HT-29 (cell line): ENCODE measurements around the gene POLR2L. TPM values are rescaled to one million over a fixed set of nuclear protein-coding genes. Genes with fewer than 3 reads are reported as not detected.

Experiments used
- DNase-seq: peaks from one replicate; pipeline ENCODE4 v3.0.0-alpha.2; 2015; ENCODE audit warnings: low spot score
- small RNA-seq: library from RNA; depleted of rRNA; stranded (forward); fragments of <200 nt; gene quantifications from one replicate; pipeline ENCODE3, GENCODE V24; 2014
- total RNA-seq: library from RNA; depleted of rRNA; stranded (reverse); fragments of >200 nt; shearing (Covaris generic); gene quantifications from 2 replicates; pipeline ENCODE4 v1.2.3, GENCODE V29; 2014; rRNA removed

Gene POLR2L
- total RNA-seq, 1 experiment from 2014 or later, result 1,310 TPM

DNA sequence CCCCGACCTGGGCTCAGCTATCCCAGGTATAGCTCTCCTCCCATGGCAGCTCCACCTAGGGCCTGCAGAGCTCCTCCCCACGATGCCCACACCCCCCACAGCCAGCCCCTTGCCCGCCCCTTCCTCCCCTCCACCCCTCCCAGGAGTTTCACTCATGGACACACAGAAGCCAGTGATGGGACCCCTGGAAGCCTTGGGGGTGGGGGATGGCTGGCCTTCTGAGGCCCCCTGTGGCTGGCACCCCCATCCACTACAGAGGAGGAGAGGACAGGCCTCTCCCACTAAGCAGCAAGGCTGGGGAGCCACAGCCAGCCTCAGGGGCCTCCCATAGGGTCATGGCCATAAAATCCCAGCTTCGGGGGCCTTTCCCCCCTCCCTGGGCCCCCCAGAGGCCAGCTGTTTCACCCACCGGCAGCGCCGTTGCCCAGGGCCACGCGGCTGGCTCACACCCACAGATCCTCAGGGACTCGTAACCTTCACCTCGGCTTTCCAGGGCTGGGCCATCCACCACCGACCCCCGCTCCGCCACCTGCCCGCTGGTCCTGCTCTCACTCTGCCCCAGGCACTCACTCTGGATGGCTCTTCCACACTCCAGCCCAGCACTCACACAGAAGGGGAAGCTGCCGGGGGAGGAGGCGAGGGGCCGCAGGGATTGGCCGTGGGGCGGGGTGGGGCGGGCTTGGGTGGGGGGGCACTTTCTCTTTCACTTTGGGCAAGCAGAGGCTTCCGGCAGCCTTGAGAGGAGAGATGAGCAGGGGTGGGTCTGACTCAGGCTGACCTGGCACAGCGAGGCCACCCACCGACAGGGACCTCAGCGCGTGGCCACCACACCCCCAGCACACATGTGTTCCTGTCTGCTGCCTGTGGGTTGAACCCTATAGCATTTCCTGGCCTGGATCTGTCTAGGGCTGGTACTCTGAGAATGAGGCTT lies 46.4 kb downstream of the POLR2L start:
- peak; percentile 61 for DNase-seq

DNA sequence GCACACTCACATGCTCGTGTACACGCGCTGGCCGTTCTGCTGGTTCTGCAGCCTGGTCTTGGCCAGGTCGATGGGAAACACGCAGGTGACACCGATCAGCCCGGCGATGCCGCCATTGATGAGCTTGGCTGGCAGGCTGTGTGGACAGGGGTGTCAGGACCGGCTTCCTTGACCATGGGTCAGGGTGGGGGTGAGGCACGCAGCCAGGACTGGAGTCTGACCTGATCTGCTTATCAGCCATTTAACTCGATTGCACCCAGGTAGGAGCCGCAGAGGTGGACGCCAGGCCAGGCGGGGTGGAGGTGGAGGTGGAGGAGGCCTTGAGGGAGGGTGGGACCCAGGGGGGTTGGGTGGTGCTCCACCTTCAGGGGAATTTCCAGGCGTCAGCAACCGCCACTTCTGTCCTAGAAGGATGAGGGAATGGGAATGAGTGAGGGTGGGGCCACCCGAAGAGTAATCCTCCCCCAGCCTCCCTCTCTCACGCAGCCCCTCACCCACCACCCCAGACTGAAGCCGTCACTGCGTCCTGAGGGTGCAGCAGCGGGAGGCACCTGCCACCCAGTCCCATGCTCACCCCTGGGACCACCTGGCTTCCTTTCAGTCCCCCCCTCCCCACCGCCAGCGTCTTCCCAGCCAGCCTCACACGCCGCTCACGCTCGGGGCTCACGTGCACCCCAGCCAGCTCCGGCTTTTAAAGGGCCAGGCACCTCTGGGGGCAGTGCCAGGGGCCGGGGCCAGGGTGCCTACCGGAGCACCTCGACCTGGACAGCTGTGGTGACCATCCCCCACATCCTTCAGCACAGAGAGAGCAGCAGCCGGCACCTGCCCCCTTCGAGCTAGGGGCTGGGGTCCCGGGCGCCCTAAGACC lies 47.3 kb downstream of the POLR2L start:
- peak; percentile 50 for DNase-seq

GRCh38 chr11:794013-794765 lies 48.1 kb downstream of the POLR2L start:
- DNase-seq, result no peak

- DNase-seq, result no peak
Measured at GRCh38 chr11:793556-793955, 48.8 kb downstream of the POLR2L start.

GRCh38 chr11:792873-793272 lies 49.5 kb downstream of the POLR2L start:
- no peak for DNase-seq

GRCh38 chr11:792535-792821 lies 49.9 kb downstream of the POLR2L start:
- no peak for DNase-seq

DNA sequence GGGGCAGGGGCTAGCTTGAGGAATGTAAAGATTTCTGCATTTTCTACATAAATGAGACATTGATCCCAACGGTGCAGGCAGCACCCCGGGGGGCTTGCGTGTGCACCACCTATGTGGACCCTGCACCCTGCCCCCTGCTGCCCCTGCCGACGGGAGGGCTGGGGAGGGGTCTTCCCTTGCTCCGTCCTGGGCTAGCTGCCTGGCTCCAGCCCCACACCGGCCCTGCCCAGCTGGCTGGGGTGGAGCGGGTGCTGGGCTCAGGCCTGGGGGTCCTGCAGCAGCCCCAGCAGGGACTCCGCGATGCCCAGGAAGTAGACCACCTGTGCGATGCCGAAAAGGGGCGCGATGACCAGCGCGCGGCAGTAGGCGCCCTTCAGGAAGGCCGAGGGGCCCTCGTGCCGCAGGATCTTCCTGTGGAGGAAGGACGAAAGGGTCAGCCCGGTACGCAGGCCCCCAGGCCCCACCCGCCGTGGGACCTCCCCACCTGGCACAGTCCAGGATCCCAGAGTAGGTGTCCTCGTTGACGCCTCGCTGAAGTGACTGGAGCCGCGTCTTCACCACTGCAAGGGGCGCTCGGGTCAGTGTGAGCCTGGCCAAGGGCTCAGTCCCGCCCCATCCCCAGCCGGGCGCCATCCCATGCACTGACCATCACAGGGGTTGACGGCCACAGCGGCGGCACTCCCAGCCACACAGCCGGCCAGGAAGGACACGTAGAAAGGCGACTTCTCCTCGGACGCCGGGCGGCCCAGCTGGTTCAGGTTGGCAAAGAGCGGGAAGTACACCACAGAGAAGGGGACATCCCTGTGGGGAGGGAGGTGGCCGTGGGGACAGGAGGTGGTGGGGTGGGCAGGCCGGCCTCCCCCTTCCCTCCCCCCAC lies 50.4 kb downstream of the POLR2L start:
- no peak for DNase-seq

DNA sequence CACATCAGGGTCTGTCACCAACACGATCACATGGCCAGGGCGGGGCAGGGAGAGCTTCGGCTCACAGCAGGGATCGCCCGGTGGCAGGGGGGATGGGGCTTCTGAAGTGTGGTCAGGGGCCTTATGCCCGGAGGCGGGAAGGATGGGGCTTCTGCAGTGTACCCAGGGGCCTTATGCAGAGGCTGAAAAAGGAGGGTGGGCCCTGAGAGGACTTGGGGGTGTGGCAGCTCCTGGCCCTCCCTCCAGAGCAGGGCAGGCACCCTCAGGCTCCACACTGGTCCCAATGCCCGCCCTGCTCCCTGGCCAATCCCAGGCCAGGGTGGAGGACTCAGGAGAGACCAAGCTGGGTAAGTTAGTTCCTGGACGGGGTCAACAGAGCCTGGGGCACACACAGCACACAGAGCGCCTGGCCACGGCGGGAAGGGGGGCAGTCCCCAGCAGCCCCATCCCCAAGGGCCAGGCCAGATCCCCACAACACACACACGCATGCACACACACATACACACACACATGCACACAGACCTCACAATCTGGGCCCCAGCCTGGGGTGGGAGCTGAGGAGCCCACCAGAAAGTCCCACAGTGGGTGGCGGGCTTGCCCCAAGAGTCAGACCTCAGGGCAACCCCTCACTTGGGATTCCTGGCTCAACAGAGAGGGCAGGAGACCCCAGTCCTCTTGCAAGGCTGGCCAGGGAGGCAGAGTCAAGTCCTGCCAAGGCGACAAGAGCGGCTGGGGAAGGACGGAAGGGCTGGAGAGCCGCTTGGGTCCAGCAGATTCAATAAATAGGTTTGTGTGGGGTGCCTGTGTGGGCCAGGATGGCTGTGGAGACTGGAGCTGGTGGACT lies 51.4 kb downstream of the POLR2L start:
- peak; percentile 61 for DNase-seq

- no peak for DNase-seq
Measured at GRCh38 chr11:789943-790342, 52.4 kb downstream of the POLR2L start, which contains the start of gene CEND1. CEND1 (minus strand) TSS chr11:790090; CDS start chr11:788576, 1,514 bp downstream.

Small RNA genes within 50 kb of the gene (small RNA-seq; reads per million reads assigned to genes)
- gene SNORA52, result not detected

Other genes with a start within 250 kb of the POLR2L start
- 263 and 329 TPM in 2 replicates for gene IRF7, start 226.6 kb downstream of the POLR2L start, total RNA-seq
- 11.9 and 12.1 TPM in 2 replicates for gene CDHR5, start 217.6 kb downstream of the POLR2L start, total RNA-seq
- gene SCT, start 215.3 kb downstream of the POLR2L start, total RNA-seq, result not detected in 2 replicates
- 0.34 and 0.92 TPM in 2 replicates for gene DRD4, start 205.3 kb downstream of the POLR2L start, total RNA-seq
- gene DEAF1, start 147.3 kb downstream of the POLR2L start, total RNA-seq, result 77.8 and 139 TPM in 2 replicates
- 73.6 and 76.8 TPM in 2 replicates for gene TMEM80, start 146.7 kb downstream of the POLR2L start, total RNA-seq
- gene EPS8L2, start 136.3 kb downstream of the POLR2L start, total RNA-seq, result 473 and 503 TPM in 2 replicates
- 669 and 686 TPM in 2 replicates for gene TALDO1, start 95.1 kb downstream of the POLR2L start, total RNA-seq
- gene GATD1, start 65.0 kb downstream of the POLR2L start, total RNA-seq, result 128 and 132 TPM in 2 replicates
- gene CEND1, start 52.4 kb downstream of the POLR2L start, total RNA-seq, result 0.47 TPM in 1 of 2 replicates, not detected in the other
- 82.6 and 108 TPM in 2 replicates for gene SLC25A22, start 44.2 kb downstream of the POLR2L start, total RNA-seq
- 31.7 and 53.9 TPM in 2 replicates for gene PIDD1, start 37.3 kb downstream of the POLR2L start, total RNA-seq
- gene RPLP2, start 32.6 kb downstream of the POLR2L start, total RNA-seq, result 1,913 and 1,915 TPM in 2 replicates
- 174 and 202 TPM in 2 replicates for gene PNPLA2, start 23.6 kb downstream of the POLR2L start, total RNA-seq
- gene CRACR2B, start 14.6 kb downstream of the POLR2L start, total RNA-seq, result 204 and 225 TPM in 2 replicates
- 916 and 940 TPM in 2 replicates for gene CD151, start 9.6 kb downstream of the POLR2L start, total RNA-seq
- 29.2 and 39.6 TPM in 2 replicates for gene TSPAN4, start 323 bp upstream of the POLR2L start, total RNA-seq
- 68.2 and 80.6 TPM in 2 replicates for gene CHID1, start 68.3 kb upstream of the POLR2L start, total RNA-seq
- gene AP2A2, start 83.3 kb upstream of the POLR2L start, total RNA-seq, result 38.5 and 46.6 TPM in 2 replicates
- 0.08 and 0.31 TPM in 2 replicates for gene MUC6, start 194.2 kb upstream of the POLR2L start, total RNA-seq
- 6.9 and 9.1 TPM in 2 replicates for gene MUC2, start 232.3 kb upstream of the POLR2L start, total RNA-seq